GM18519 (cell line): ENCODE data around the gene KDELR3.

Experiments used
- ATAC-seq: cut with Tn5 transposase; IDR thresholded peaks from one replicate; pipeline ENCODE4 v1.9.1; 2021; ENCODE audit warnings: mild to moderate bottlenecking, moderate library complexity; ENCODE audit not compliant: unreplicated experiment, low FRiP score

Gene KDELR3

GRCh38 chr22:38479096-38479837, 11.4 kb downstream of the KDELR3 start:
- no peak for ATAC-seq

GRCh38 chr22:38481162-38481870, 13.4 kb downstream of the KDELR3 start:
- no peak for ATAC-seq

- no peak for ATAC-seq
Measured at GRCh38 chr22:38481871-38482332, 14.0 kb downstream of the KDELR3 start.

GRCh38 chr22:38482662-38483308, 14.9 kb downstream of the KDELR3 start:
- ATAC-seq = no peak

GRCh38 chr22:38484244-38484643, 16.3 kb downstream of the KDELR3 start:
- ATAC-seq = no peak

- no peak for ATAC-seq
Measured at GRCh38 chr22:38485783-38486182, 17.9 kb downstream of the KDELR3 start.

- ATAC-seq = no peak
Measured at GRCh38 chr22:38487946-38488345, 20.1 kb downstream of the KDELR3 start.

- ATAC-seq = no peak
Measured at GRCh38 chr22:38489142-38489541, 21.2 kb downstream of the KDELR3 start.

GRCh38 chr22:38489561-38490145, 21.8 kb downstream of the KDELR3 start:
- ATAC-seq = no peak

- no peak for ATAC-seq
Measured at GRCh38 chr22:38490475-38490874, 22.6 kb downstream of the KDELR3 start.

GRCh38 chr22:38490915-38491314, 23.0 kb downstream of the KDELR3 start:
- no peak for ATAC-seq

- ATAC-seq = no peak
Measured at GRCh38 chr22:38491707-38492348, 23.9 kb downstream of the KDELR3 start.

- no peak for ATAC-seq
Measured at GRCh38 chr22:38494498-38494897, 26.6 kb downstream of the KDELR3 start.

- no peak for ATAC-seq
Measured at GRCh38 chr22:38494939-38495338, 27.0 kb downstream of the KDELR3 start.

GRCh38 chr22:38497869-38498268, 30.0 kb downstream of the KDELR3 start:
- ATAC-seq = no peak

- ATAC-seq = no peak
Measured at GRCh38 chr22:38501797-38502672, 34.1 kb downstream of the KDELR3 start.

- no peak for ATAC-seq
Measured at GRCh38 chr22:38503021-38503420, 35.1 kb downstream of the KDELR3 start.

GRCh38 chr22:38504731-38505540, 37.0 kb downstream of the KDELR3 start:
- no peak for ATAC-seq
